GM12878 (cell line): Measurements from ENCODE around the gene PHGDH.

Experiments
- ATF7 ChIP-seq: fragments of 450-650 bp; IDR thresholded peaks from 2 replicates; pipeline ENCODE4 v1.6.1; 2016; ENCODE audit warnings: low read depth, mild to moderate bottlenecking
- BHLHE40 ChIP-seq, 2 experiments: fragments of 450-650 bp in 1 of 2; IDR thresholded peaks; 2 replicates each; pipeline ENCODE4 v1.6.1; 2011 to 2017; ENCODE audit warnings: low read depth in 2 of 2, borderline replicate concordance in 1 of 2, improper control_type of control experiment in 1 of 2, low read length in 1 of 2, mild to moderate bottlenecking in 1 of 2
- CBX3 ChIP-seq: fragments of 200-600 bp; sonication (generic); IDR thresholded peaks from 2 replicates; pipeline ENCODE4 v1.6.1; 2016; ENCODE audit warnings: low read depth, borderline replicate concordance
- CEBPB ChIP-seq, 2 experiments: fragments of 150-350 bp in 1 of 2; IDR thresholded peaks; 2 replicates each; pipeline ENCODE4 v1.6.1; 2012 to 2014; ENCODE audit warnings: low read depth in 2 of 2, low read length in 2 of 2, borderline replicate concordance in 1 of 2, inconsistent platforms in 1 of 2
- CHD2 ChIP-seq: IDR thresholded peaks from 2 replicates; pipeline ENCODE4 v1.6.1; 2011; ENCODE audit warnings: low read depth, low read length, improper control_type of control experiment, borderline replicate concordance
- CTCF ChIP-seq, 3 experiments: IDR thresholded peaks in 2 of 3; conservative IDR thresholded peaks in 1 of 3; 2 replicates each; pipeline ENCODE4 v1.5.1; 2011; ENCODE audit warnings: low read depth in 3 of 3, low read length in 3 of 3, mild to moderate bottlenecking in 3 of 3, control low read depth in 2 of 3, moderate library complexity in 2 of 3, inconsistent platforms in 1 of 3, mixed read lengths in 1 of 3; ENCODE audit not compliant: control insufficient read depth in 2 of 3, insufficient read depth in 1 of 3; ENCODE audit errors: extremely low read depth in 1 of 3
- E2F4 ChIP-seq: IDR thresholded peaks from 2 replicates; pipeline ENCODE4 v1.6.1; 2012; ENCODE audit warnings: low read depth, low read length, improper control_type of control experiment
- SIN3A ChIP-seq: IDR thresholded peaks from 2 replicates; pipeline ENCODE4 v1.6.1; 2012; ENCODE audit warnings: low read depth, low read length, improper control_type of control experiment
- YY1 ChIP-seq: IDR thresholded peaks from 2 replicates; pipeline ENCODE4 v1.6.1; 2011; ENCODE audit warnings: low read depth, mild to moderate bottlenecking, low read length
- ZBTB4 ChIP-seq: fragments of 450-650 bp; formaldehyde crosslinking; IDR thresholded peaks from 2 replicates; pipeline ENCODE4 v1.4.0; 2022; ENCODE audit warnings: mild to moderate bottlenecking, moderate library complexity
- ZNF217 ChIP-seq: fragments of 450-650 bp; IDR thresholded peaks from 2 replicates; pipeline ENCODE4 v1.6.1; 2017; ENCODE audit warnings: antibody characterized with exemption, mild to moderate bottlenecking
- ZNF24 ChIP-seq: fragments of 450-650 bp; IDR thresholded peaks from 2 replicates; pipeline ENCODE4 v1.6.1; 2017; ENCODE audit warnings: antibody characterized with exemption, mild to moderate bottlenecking

GRCh38 chr1:119742202-119742601 is 30.5 kb downstream of the PHGDH start:
- TF ChIP-seq ATF7, result no peak
- no peak for TF ChIP-seq E2F4
- no peak for TF ChIP-seq ZNF217
- no peak for TF ChIP-seq YY1
- no peak for TF ChIP-seq CHD2
- no peak for TF ChIP-seq ZBTB4 (CRISPR knock-in tag)
- no peak for TF ChIP-seq CTCF (IDR thresholded peaks at IDR 0.05 in 2 of 3, conservative IDR thresholded peaks at IDR 0.05 in 1 of 3; ENCODE audit: control insufficient read depth in 2 of 3, extremely low read depth in 1 of 3, insufficient read depth in 1 of 3, low read depth in 3 of 3, low read length in 3 of 3)
- no peak for TF ChIP-seq CBX3
- TF ChIP-seq CEBPB (IDR thresholded peaks at IDR 0.05; ENCODE audit: borderline replicate concordance in 1 of 2, low read depth in 2 of 2, low read length in 2 of 2), result no peak
- no peak for TF ChIP-seq ZNF24
- TF ChIP-seq BHLHE40 (IDR thresholded peaks at IDR 0.05; ENCODE audit: borderline replicate concordance in 1 of 2, low read depth in 2 of 2, low read length in 1 of 2), result no peak
- no peak for TF ChIP-seq SIN3A
